NCI-H2081 (cell line): Measurements from ENCODE around the gene MARF1.
"Not testable (repeated sequence)": the region's sequence is repeated elsewhere in the genome, so short reads cannot be mapped to it uniquely, and the experiment has no call there.

Experiments used
- DNase-seq, 2 experiments: peaks; one replicate each; lab custom pipeline; 2025; lab: John Stamatoyannopoulos, UW

Gene MARF1

GRCh38 chr16:15643048-15643945, at the start of gene MARF1:
MARF1 (minus strand) TSS chr16:15643154; CDS start chr16:15639233, 3,921 bp downstream.
- DNase-seq: peak; percentile 92 to 94

- not testable (repeated sequence) for DNase-seq
Observed at GRCh38 chr16:15692508-15692907, 49.6 kb upstream of the MARF1 start.

- DNase-seq: no peak
Observed at GRCh38 chr16:15691046-15691445, 48.1 kb upstream of the MARF1 start.

GRCh38 chr16:15690296-15690695, 47.3 kb upstream of the MARF1 start:
- DNase-seq: no peak

- DNase-seq: no peak
Observed at GRCh38 chr16:15689290-15689689, 46.3 kb upstream of the MARF1 start.

GRCh38 chr16:15686287-15686686, 43.3 kb upstream of the MARF1 start:
- no peak for DNase-seq

- DNase-seq: peak; percentile 10 to 12
Observed at GRCh38 chr16:15682105-15682570, 39.2 kb upstream of the MARF1 start.

- DNase-seq: no peak
Observed at GRCh38 chr16:15677447-15677846, 34.5 kb upstream of the MARF1 start.

- no peak for DNase-seq
Observed at GRCh38 chr16:15676506-15676905, 33.6 kb upstream of the MARF1 start.

- DNase-seq: no peak
Observed at GRCh38 chr16:15674571-15674970, 31.6 kb upstream of the MARF1 start.

- DNase-seq: peak; percentile 80 to 93
Observed at GRCh38 chr16:15672514-15673167, 29.7 kb upstream of the MARF1 start.

- DNase-seq: not testable (repeated sequence)
Observed at GRCh38 chr16:15672127-15672513, 29.2 kb upstream of the MARF1 start.

GRCh38 chr16:15671530-15672117, 28.7 kb upstream of the MARF1 start:
- no peak for DNase-seq

- DNase-seq: no peak
Observed at GRCh38 chr16:15667091-15667742, 24.3 kb upstream of the MARF1 start.

GRCh38 chr16:15665107-15665506, 22.2 kb upstream of the MARF1 start:
- no peak for DNase-seq

- DNase-seq: no peak
Observed at GRCh38 chr16:15660203-15660601, 17.2 kb upstream of the MARF1 start.

- no peak for DNase-seq
Observed at GRCh38 chr16:15658556-15658955, 15.6 kb upstream of the MARF1 start.

GRCh38 chr16:15658149-15658548, 15.2 kb upstream of the MARF1 start:
- DNase-seq: no peak

GRCh38 chr16:15655561-15655960, 12.6 kb upstream of the MARF1 start:
- DNase-seq: not testable (repeated sequence)

GRCh38 chr16:15654591-15654990, 11.6 kb upstream of the MARF1 start:
- no peak for DNase-seq

GRCh38 chr16:15653227-15653626, 10.3 kb upstream of the MARF1 start:
- DNase-seq: peak in 1 of 2 experiments; percentile 13
